Panc1 (cell line): ENCODE measurements around the gene SLC25A17. TPM values are rescaled to one million over a fixed set of nuclear protein-coding genes. Genes with fewer than 3 reads are reported as not detected.

Source experiments
- ATAC-seq: fragments of 200-7000 bp; cut with Tn5 transposase; 2 replicates; pipeline ENCODE4 v1.9.1; 2020; ENCODE audit warnings: mild to moderate bottlenecking, moderate library complexity
- BruUV-seq: library from RNA; stranded (reverse); fragments of 400-500 nt; replicated peaks from 2 replicates; lab custom pipeline; 2021; lab: Mats Ljungman, UMichigan
- CTCF ChIA-PET: fragments of 300-600 bp; sonication (Branson Sonifier 250); formaldehyde crosslinking; loops from one replicate; lab custom pipeline; 2022; ENCODE audit warnings: antibody characterized with exemption; lab: Charles Lee
- POLR2A ChIA-PET: fragments of 300-600 bp; sonication (Branson Sonifier 250); formaldehyde crosslinking; loops from one replicate; lab custom pipeline; 2022; ENCODE audit warnings: antibody characterized with exemption; lab: Charles Lee
- DNase-seq: peaks from one replicate; pipeline ENCODE4 v3.0.0-alpha.2; 2010; ENCODE audit warnings: low read depth, low spot score
- H3K27ac ChIP-seq: 2 replicates; pipeline ENCODE4 v1.5.1; 2011; ENCODE audit warnings: mild to moderate bottlenecking, low read length, inconsistent platforms
- H3K27me3 ChIP-seq: fragments of 200-500 bp; sonication (Bioruptor generic); 2 replicates; pipeline ENCODE4 v1.6.0; 2014; ENCODE audit warnings: low read length, inconsistent platforms; ENCODE audit not compliant: control insufficient read depth, insufficient read depth
- H3K36me3 ChIP-seq: fragments of 200-500 bp; sonication (Bioruptor generic); 2 replicates; pipeline ENCODE4 v1.5.1; 2014; ENCODE audit warnings: inconsistent platforms, mild to moderate bottlenecking, low read length, moderate library complexity; ENCODE audit not compliant: control insufficient read depth, insufficient read depth
- H3K4me1 ChIP-seq: 2 replicates; pipeline ENCODE4 v1.5.1; 2011; ENCODE audit warnings: inconsistent platforms, mild to moderate bottlenecking, low read length, moderate library complexity; ENCODE audit not compliant: control insufficient read depth, insufficient read depth
- H3K4me3 ChIP-seq, 2 experiments: 2 replicates each; pipeline ENCODE4 v1.5.1; 2011 to 2012; ENCODE audit warnings: low read depth in 2 of 2, low read length in 2 of 2, mild to moderate bottlenecking in 2 of 2, inconsistent platforms in 1 of 2, moderate library complexity in 1 of 2
- H3K9me3 ChIP-seq: fragments of 200-500 bp; sonication (Bioruptor generic); 2 replicates; pipeline ENCODE4 v1.5.1; 2014; ENCODE audit warnings: low read depth, mild to moderate bottlenecking, inconsistent platforms, low read length, moderate library complexity; ENCODE audit not compliant: control insufficient read depth, insufficient read depth
- POLR2AphosphoS5 ChIP-seq: IDR thresholded peaks from 2 replicates; pipeline ENCODE4 v1.6.1; 2012; ENCODE audit warnings: mild to moderate bottlenecking, low read depth, low read length, moderate library complexity
- SIN3A ChIP-seq: IDR thresholded peaks from 2 replicates; pipeline ENCODE4 v1.6.1; 2012; ENCODE audit warnings: low read depth, mild to moderate bottlenecking, low read length, moderate library complexity, borderline replicate concordance; ENCODE audit not compliant: insufficient read depth
- TCF7L2 ChIP-seq: IDR thresholded peaks from 2 replicates; pipeline ENCODE4 v1.6.1; 2011; ENCODE audit warnings: mild to moderate bottlenecking, low read depth, low read length, inconsistent platforms
- in situ Hi-C: cut with HindIII; loops from 2 replicates; pipeline ENCODE4 v1.10.0; 2016; ENCODE audit warnings: low sequenced_read_pairs, low pct_unique_long_range_greater_than_20kb
- intact Hi-C: fragments of 100-400 bp; cut with micrococcal nuclease; formaldehyde crosslinking; loops from one replicate; pipeline ENCODE4 v1.10.0; 2022; ENCODE audit not compliant: unreplicated experiment
- total RNA-seq: library from RNA; stranded (reverse); gene quantifications from one replicate; pipeline ENCODE4 v1.2.1, GENCODE V29; 2021; ENCODE audit not compliant: unreplicated experiment
- TF ChIP-seq, protein P1 (sequence below): fragments of 450-650 bp; IDR thresholded peaks from 2 replicates; pipeline ENCODE4 v1.5.1; 2017; ENCODE audit warnings: mild to moderate bottlenecking
- TF ChIP-seq, protein P2 (sequence below), 2 experiments: IDR thresholded peaks; 2 replicates each; pipeline ENCODE4 v1.6.1; 2011 to 2012; ENCODE audit warnings: low read depth in 2 of 2, control low read depth in 1 of 2, low read length in 1 of 2, mild to moderate bottlenecking in 1 of 2, moderate library complexity in 1 of 2; ENCODE audit not compliant: insufficient read depth in 1 of 2

SLC25A17 gene
- total RNA-seq, 1 experiment from 2014 or later, result 28.9 TPM

- DNase-seq, result no peak
- ChIA-PET CTCF (interaction anchor here (0.5 kb wide), 1 partner anchor 153 kb away, joined by 8 read pairs; no protein-coding TSS in a partner anchor), POLR2A (no interaction called here)
- BruUV-seq, result no TSS peak
- H3K36me3 ChIP-seq, result no peaks in the 10 kb centered on the region
- intact Hi-C loops, result no loop called here
- H3K27me3 ChIP-seq, result no peaks in the 10 kb centered on the region
- TF ChIP-seq, protein P1, sequence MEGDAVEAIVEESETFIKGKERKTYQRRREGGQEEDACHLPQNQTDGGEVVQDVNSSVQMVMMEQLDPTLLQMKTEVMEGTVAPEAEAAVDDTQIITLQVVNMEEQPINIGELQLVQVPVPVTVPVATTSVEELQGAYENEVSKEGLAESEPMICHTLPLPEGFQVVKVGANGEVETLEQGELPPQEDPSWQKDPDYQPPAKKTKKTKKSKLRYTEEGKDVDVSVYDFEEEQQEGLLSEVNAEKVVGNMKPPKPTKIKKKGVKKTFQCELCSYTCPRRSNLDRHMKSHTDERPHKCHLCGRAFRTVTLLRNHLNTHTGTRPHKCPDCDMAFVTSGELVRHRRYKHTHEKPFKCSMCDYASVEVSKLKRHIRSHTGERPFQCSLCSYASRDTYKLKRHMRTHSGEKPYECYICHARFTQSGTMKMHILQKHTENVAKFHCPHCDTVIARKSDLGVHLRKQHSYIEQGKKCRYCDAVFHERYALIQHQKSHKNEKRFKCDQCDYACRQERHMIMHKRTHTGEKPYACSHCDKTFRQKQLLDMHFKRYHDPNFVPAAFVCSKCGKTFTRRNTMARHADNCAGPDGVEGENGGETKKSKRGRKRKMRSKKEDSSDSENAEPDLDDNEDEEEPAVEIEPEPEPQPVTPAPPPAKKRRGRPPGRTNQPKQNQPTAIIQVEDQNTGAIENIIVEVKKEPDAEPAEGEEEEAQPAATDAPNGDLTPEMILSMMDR, result no peak
- TF ChIP-seq SIN3A, result no peak
- TF ChIP-seq, protein P2, sequence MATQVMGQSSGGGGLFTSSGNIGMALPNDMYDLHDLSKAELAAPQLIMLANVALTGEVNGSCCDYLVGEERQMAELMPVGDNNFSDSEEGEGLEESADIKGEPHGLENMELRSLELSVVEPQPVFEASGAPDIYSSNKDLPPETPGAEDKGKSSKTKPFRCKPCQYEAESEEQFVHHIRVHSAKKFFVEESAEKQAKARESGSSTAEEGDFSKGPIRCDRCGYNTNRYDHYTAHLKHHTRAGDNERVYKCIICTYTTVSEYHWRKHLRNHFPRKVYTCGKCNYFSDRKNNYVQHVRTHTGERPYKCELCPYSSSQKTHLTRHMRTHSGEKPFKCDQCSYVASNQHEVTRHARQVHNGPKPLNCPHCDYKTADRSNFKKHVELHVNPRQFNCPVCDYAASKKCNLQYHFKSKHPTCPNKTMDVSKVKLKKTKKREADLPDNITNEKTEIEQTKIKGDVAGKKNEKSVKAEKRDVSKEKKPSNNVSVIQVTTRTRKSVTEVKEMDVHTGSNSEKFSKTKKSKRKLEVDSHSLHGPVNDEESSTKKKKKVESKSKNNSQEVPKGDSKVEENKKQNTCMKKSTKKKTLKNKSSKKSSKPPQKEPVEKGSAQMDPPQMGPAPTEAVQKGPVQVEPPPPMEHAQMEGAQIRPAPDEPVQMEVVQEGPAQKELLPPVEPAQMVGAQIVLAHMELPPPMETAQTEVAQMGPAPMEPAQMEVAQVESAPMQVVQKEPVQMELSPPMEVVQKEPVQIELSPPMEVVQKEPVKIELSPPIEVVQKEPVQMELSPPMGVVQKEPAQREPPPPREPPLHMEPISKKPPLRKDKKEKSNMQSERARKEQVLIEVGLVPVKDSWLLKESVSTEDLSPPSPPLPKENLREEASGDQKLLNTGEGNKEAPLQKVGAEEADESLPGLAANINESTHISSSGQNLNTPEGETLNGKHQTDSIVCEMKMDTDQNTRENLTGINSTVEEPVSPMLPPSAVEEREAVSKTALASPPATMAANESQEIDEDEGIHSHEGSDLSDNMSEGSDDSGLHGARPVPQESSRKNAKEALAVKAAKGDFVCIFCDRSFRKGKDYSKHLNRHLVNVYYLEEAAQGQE (IDR thresholded peaks at IDR 0.05; ENCODE audit: insufficient read depth in 1 of 2, low read depth in 2 of 2, low read length in 1 of 2), result no peak
- no peak for TF ChIP-seq TCF7L2
- TF ChIP-seq POLR2AphosphoS5, result no peak
- no peak overlapping the region for H3K4me3 ChIP-seq
- peaks cover 4% of the 10 kb centered on the region; the same call in 1 of the 2 replicates for H3K9me3 ChIP-seq
- in situ Hi-C loops, result no loop called here
- H3K4me1 ChIP-seq, result peaks cover 2% of the 10 kb centered on the region; the same call in 1 of the 2 replicates
- no peak overlapping the region; the same call in 1 of the 2 replicates for H3K27ac ChIP-seq
- ATAC-seq, result no peak
Measured at GRCh38 chr22:40748388-40749355, 70.5 kb downstream of the SLC25A17 start.

GRCh38 chr22:40747361-40747760 lies 71.8 kb downstream of the SLC25A17 start:
- TF ChIP-seq, protein P2 (IDR thresholded peaks at IDR 0.05; ENCODE audit: insufficient read depth in 1 of 2, low read depth in 2 of 2, low read length in 1 of 2), result no peak
- TF ChIP-seq POLR2AphosphoS5 (no peak), SIN3A (no peak)
- TF ChIP-seq, protein P1, result no peak
- H3K36me3 ChIP-seq, result no peaks in the 10 kb centered on the region
- no peak for ATAC-seq
- DNase-seq, result no peak
- peaks cover 4% of the 10 kb centered on the region; the same call in 1 of the 2 replicates for H3K9me3 ChIP-seq
- ChIA-PET POLR2A (no interaction called here), CTCF (no interaction called here)
- intact Hi-C loops, result no loop called here
- H3K27me3 ChIP-seq, result no peaks in the 10 kb centered on the region
- no peak overlapping the region for H3K27ac ChIP-seq
- H3K4me3 ChIP-seq, result no peak overlapping the region
- H3K4me1 ChIP-seq, result peaks cover 2% of the 10 kb centered on the region; the same call in 1 of the 2 replicates
- in situ Hi-C loops, result no loop called here
- no TSS peak for BruUV-seq
